Glutamatergic neuron (in vitro differentiated cells): ENCODE measurements around the gene STOX1. TPM values are rescaled to one million over a fixed set of nuclear protein-coding genes. Genes with fewer than 3 reads are reported as not detected.
A peak's percentile ranks its signal among the peaks of the same experiment; 100 is the strongest.
"Not testable (repeated sequence)": the region's sequence is repeated elsewhere in the genome, so short reads cannot be mapped to it uniquely, and the experiment has no call there.

Experiments used
- DNase-seq: peaks from one replicate; pipeline ENCODE4 v3.0.0; 2022
- H3K27ac Mint-ChIP-seq: one replicate; pipeline ENCODE4 v1.8.0; 2020; ENCODE audit warnings: mild to moderate bottlenecking, mixed read lengths, inconsistent platforms; ENCODE audit not compliant: unreplicated experiment
- H3K27me3 Mint-ChIP-seq: one replicate; pipeline ENCODE4 v1.8.0; 2020; ENCODE audit warnings: mild to moderate bottlenecking, moderate library complexity, mixed read lengths, inconsistent platforms; ENCODE audit not compliant: unreplicated experiment
- H3K36me3 Mint-ChIP-seq: one replicate; pipeline ENCODE4 v1.8.0; 2020; ENCODE audit warnings: mild to moderate bottlenecking, mixed read lengths, inconsistent platforms; ENCODE audit not compliant: unreplicated experiment
- H3K4me1 Mint-ChIP-seq: one replicate; pipeline ENCODE4 v1.8.0; 2020; ENCODE audit warnings: mild to moderate bottlenecking, low read depth, mixed read lengths, inconsistent platforms; ENCODE audit not compliant: unreplicated experiment
- H3K4me3 Mint-ChIP-seq: one replicate; pipeline ENCODE4 v1.8.0; 2020; ENCODE audit warnings: mild to moderate bottlenecking, mixed read lengths, inconsistent platforms; ENCODE audit not compliant: unreplicated experiment
- H3K9me3 Mint-ChIP-seq: one replicate; pipeline ENCODE4 v1.8.0; 2020; ENCODE audit warnings: mild to moderate bottlenecking, moderate library complexity, mixed read lengths, inconsistent platforms; ENCODE audit not compliant: unreplicated experiment
- CTCF ChIP-seq: fragments of 200-600 bp; sonication (generic); IDR thresholded peaks from one replicate; pipeline ENCODE4 v1.5.0; 2021; ENCODE audit not compliant: partially characterized antibody, unreplicated experiment
- total RNA-seq: library from RNA; stranded (reverse); fragmentation: NEBNext Ultra II Directional; extraction: Animal tissue kit (Norgen Biotek cat#: 25700); gene quantifications from one replicate; pipeline ENCODE4 v1.2.1, GENCODE V29; 2021; ENCODE audit not compliant: unreplicated experiment

Gene STOX1
- total RNA-seq, 1 donor from 2014 or later: 0.47 TPM

DNA sequence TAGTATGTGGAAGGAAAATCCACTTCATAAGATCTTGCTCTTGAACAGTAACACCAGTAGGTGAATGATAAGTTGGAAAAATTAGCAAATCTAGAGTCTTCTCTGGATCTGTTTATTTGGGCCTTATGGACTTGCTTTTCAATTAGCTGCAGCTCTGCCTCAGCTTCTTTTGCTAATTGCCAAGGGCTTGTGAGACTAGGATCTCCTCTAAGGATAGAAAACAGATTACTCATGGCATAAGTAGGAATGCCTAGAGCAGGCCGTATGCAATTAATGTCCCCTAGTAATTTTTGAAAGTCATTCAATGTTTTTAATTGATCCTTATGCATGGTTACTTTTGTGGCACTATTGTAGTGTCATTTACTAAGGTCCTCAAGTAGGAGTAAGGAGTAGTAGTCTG, 37.3 kb downstream of the STOX1 start:
- H3K27me3 Mint-ChIP-seq: no peaks in the 10 kb centered on the region
- peaks cover 33% of the 10 kb centered on the region for H3K36me3 Mint-ChIP-seq
- TF ChIP-seq CTCF: no peak
- no peak for DNase-seq
- H3K4me3 Mint-ChIP-seq: no peak overlapping the region
- no peaks in the 10 kb centered on the region for H3K4me1 Mint-ChIP-seq
- peaks cover 16% of the 10 kb centered on the region for H3K9me3 Mint-ChIP-seq
- no peak overlapping the region for H3K27ac Mint-ChIP-seq

GRCh38 chr10:68868173-68868572, 40.8 kb downstream of the STOX1 start:
- not testable (repeated sequence) for H3K9me3 Mint-ChIP-seq, H3K27me3 Mint-ChIP-seq, DNase-seq, H3K27ac Mint-ChIP-seq, H3K4me3 Mint-ChIP-seq
- Mint-ChIP-seq H3K4me1 (peaks cover 14% of the 10 kb centered on the region), H3K36me3 (peaks cover 14% of the 10 kb centered on the region)

- no peak for TF ChIP-seq CTCF
- Mint-ChIP-seq H3K36me3 (peaks cover 14% of the 10 kb centered on the region), H3K4me3 (no peak overlapping the region), H3K27me3 (no peaks in the 10 kb centered on the region), H3K4me1 (peaks cover 14% of the 10 kb centered on the region), H3K9me3 (peaks cover 7% of the 10 kb centered on the region), H3K27ac (peak overlapping the region; percentile 1)
- no peak for DNase-seq
Observed at GRCh38 chr10:68869623-68870022, 42.3 kb downstream of the STOX1 start.

GRCh38 chr10:68870061-68870460, 42.7 kb downstream of the STOX1 start:
- H3K4me1 Mint-ChIP-seq: peaks cover 14% of the 10 kb centered on the region
- TF ChIP-seq CTCF: no peak
- no peaks in the 10 kb centered on the region for H3K27me3 Mint-ChIP-seq
- no peak for DNase-seq
- no peak overlapping the region for H3K27ac Mint-ChIP-seq
- H3K4me3 Mint-ChIP-seq: no peak overlapping the region
- peaks cover 3% of the 10 kb centered on the region for H3K9me3 Mint-ChIP-seq
- H3K36me3 Mint-ChIP-seq: peaks cover 14% of the 10 kb centered on the region

DNA sequence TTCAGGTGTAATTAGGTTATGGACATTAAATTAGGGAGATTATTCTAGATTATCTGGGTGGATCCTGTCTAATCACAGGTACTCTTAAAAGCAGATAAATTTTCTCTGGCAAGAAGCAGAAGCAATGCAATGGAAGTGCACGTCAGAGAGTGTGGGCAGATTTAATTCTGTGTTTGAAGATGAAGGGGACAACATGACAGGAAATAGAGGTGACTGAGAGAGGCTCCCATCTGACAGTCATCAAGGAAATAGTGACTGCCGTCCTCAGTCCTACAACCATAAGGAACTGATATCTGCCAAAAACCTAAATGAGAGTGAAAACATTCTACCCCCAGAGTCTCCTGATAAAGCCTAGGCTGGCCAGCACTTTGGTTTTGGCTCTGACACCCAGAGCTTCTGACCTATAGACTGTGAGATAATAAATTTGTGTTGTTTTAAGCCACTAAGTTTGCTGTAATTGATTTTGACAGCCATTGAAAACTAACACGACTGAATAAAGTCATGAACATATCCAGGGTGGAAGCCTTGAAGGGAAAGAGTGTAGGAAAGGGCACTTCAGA, 43.3 kb downstream of the STOX1 start:
- H3K27ac Mint-ChIP-seq: peak overlapping the region; percentile 75
- H3K27me3 Mint-ChIP-seq: no peaks in the 10 kb centered on the region
- H3K4me1 Mint-ChIP-seq: peaks cover 14% of the 10 kb centered on the region
- no peak for DNase-seq
- H3K4me3 Mint-ChIP-seq: peak overlapping the region; percentile 32
- no peak for TF ChIP-seq CTCF
- peaks cover 3% of the 10 kb centered on the region for H3K9me3 Mint-ChIP-seq
- H3K36me3 Mint-ChIP-seq: peaks cover 14% of the 10 kb centered on the region
